IMR-90 (cell line): ENCODE results near the gene ACOT7. TPM values are rescaled to one million over a fixed set of nuclear protein-coding genes. Genes with fewer than 3 reads are reported as not detected.

Experiments
- ATAC-seq: fragments of 200-7000 bp; cut with Tn5 transposase; 2 replicates; pipeline ENCODE4 v1.9.1; 2020; ENCODE audit warnings: low read depth, mild to moderate bottlenecking, moderate library complexity
- BruUV-seq: library from RNA; stranded (reverse); fragments of 400-500 nt; replicated peaks from 2 replicates; lab custom pipeline; 2021; lab: Mats Ljungman, UMichigan
- CTCF ChIA-PET: fragments of 300-600 bp; formaldehyde crosslinking; extraction: SDS; loops from one replicate; lab custom pipeline; 2021; ENCODE audit warnings: antibody characterized with exemption; lab: Yijun Ruan, JAX
- POLR2A ChIA-PET: fragments of 300-600 bp; sonication (Branson Sonifier 250); formaldehyde crosslinking; loops from one replicate; lab custom pipeline; 2022; ENCODE audit warnings: antibody characterized with exemption; ENCODE audit not compliant: unreplicated experiment; lab: Charles Lee
- DNase-seq: peaks from one replicate; pipeline ENCODE4 v3.0.0; 2013
- H2AFZ ChIP-seq: replicated peaks from 2 replicates; pipeline ENCODE3; 2013; ENCODE audit warnings: low read length, mild to moderate bottlenecking; ENCODE audit not compliant: poor library complexity
- H2AK5ac ChIP-seq: 2 replicates; pipeline ENCODE4 v1.6.1; 2013; ENCODE audit warnings: low read depth, low read length, inconsistent platforms
- H2AK9ac ChIP-seq: replicated peaks from 2 replicates; pipeline ENCODE3; 2013; ENCODE audit warnings: mild to moderate bottlenecking, low read depth, low read length, moderate library complexity; ENCODE audit not compliant: poor library complexity
- H2BK120ac ChIP-seq: 2 replicates; pipeline ENCODE4 v1.6.1; 2013; ENCODE audit warnings: low read depth, low read length, inconsistent platforms
- H2BK15ac ChIP-seq: 3 replicates; pipeline ENCODE4 v1.6.1; 2013; ENCODE audit warnings: low read depth, low read length, inconsistent platforms
- H2BK20ac ChIP-seq: 2 replicates; pipeline ENCODE4 v1.6.1; 2013; ENCODE audit warnings: low read depth, mild to moderate bottlenecking, inconsistent platforms, low read length, moderate library complexity
- H2BK5ac ChIP-seq: 2 replicates; pipeline ENCODE4 v1.6.1; 2013; ENCODE audit warnings: mild to moderate bottlenecking, low read depth, low read length, inconsistent platforms; ENCODE audit not compliant: poor library complexity, severe bottlenecking
- H3K14ac ChIP-seq: replicated peaks from 2 replicates; pipeline ENCODE4 v1.6.1; 2013; ENCODE audit warnings: low read depth, low read length, inconsistent platforms
- H3K18ac ChIP-seq: 2 replicates; pipeline ENCODE4 v1.6.1; 2013; ENCODE audit warnings: low read depth, low read length, control low read depth
- H3K23ac ChIP-seq: 2 replicates; pipeline ENCODE4 v1.6.1; 2013; ENCODE audit warnings: low read depth, low read length, inconsistent platforms
- H3K27ac ChIP-seq: 2 replicates; pipeline ENCODE4 v1.5.1; 2013; ENCODE audit warnings: mild to moderate bottlenecking, control low read depth, low read length; ENCODE audit not compliant: insufficient read depth
- H3K27me3 ChIP-seq: 2 replicates; pipeline ENCODE4 v1.6.1; 2013; ENCODE audit warnings: low read length; ENCODE audit not compliant: control insufficient read depth, insufficient read depth
- H3K36me3 ChIP-seq: 2 replicates; pipeline ENCODE4 v1.6.1; 2013; ENCODE audit warnings: low read length, mixed read lengths; ENCODE audit not compliant: control insufficient read depth, insufficient read depth
- H3K4ac ChIP-seq: 2 replicates; pipeline ENCODE4 v1.6.1; 2013; ENCODE audit warnings: low read depth, low read length, inconsistent platforms
- H3K4me1 ChIP-seq: 2 replicates; pipeline ENCODE4 v1.6.1; 2013; ENCODE audit warnings: low read length, mixed read lengths; ENCODE audit not compliant: control insufficient read depth, insufficient read depth
- H3K4me2 ChIP-seq: 2 replicates; pipeline ENCODE4 v1.6.1; 2013; ENCODE audit warnings: low read depth, mild to moderate bottlenecking, control low read depth, low read length, moderate library complexity
- H3K4me3 ChIP-seq: 2 replicates; pipeline ENCODE4 v1.5.1; 2013; ENCODE audit warnings: low read depth, mild to moderate bottlenecking, control low read depth, low read length, moderate library complexity; ENCODE audit not compliant: insufficient read depth
- H3K56ac ChIP-seq: 2 replicates; pipeline ENCODE4 v1.6.1; 2013; ENCODE audit warnings: low read length, inconsistent platforms; ENCODE audit not compliant: insufficient read depth; ENCODE audit errors: extremely low read depth
- H3K79me1 ChIP-seq, 2 experiments: 2 replicates each; pipeline ENCODE4 v1.6.1; 2013; ENCODE audit warnings: low read length in 2 of 2, inconsistent platforms in 1 of 2, low read depth in 1 of 2
- H3K9ac ChIP-seq: 2 replicates; pipeline ENCODE4 v1.6.1; 2013; ENCODE audit warnings: low read depth, low read length, control low read depth
- H3K9me1 ChIP-seq: 2 replicates; pipeline ENCODE4 v1.6.1; 2013; ENCODE audit warnings: low read length, inconsistent platforms; ENCODE audit not compliant: insufficient read depth
- H3K9me3 ChIP-seq: 2 replicates; pipeline ENCODE4 v1.6.1; 2013; ENCODE audit warnings: low read length; ENCODE audit not compliant: control insufficient read depth, insufficient read depth
- H4K20me1 ChIP-seq: 2 replicates; pipeline ENCODE4 v1.6.1; 2013; ENCODE audit warnings: low read length, inconsistent platforms; ENCODE audit not compliant: insufficient read depth
- H4K5ac ChIP-seq: 2 replicates; pipeline ENCODE4 v1.6.1; 2013; ENCODE audit warnings: mild to moderate bottlenecking, low read depth, low read length, control low read depth
- H4K8ac ChIP-seq, 2 experiments: 2 replicates each; pipeline ENCODE4 v1.6.1; 2013; ENCODE audit warnings: low read depth in 2 of 2, low read length in 2 of 2, control low read depth in 1 of 2, inconsistent platforms in 1 of 2
- H4K91ac ChIP-seq: 2 replicates; pipeline ENCODE4 v1.6.1; 2013; ENCODE audit warnings: low read depth, low read length, inconsistent platforms; ENCODE audit not compliant: insufficient read depth
- BHLHE40 ChIP-seq: fragments of 150-350 bp; IDR thresholded peaks from 2 replicates; pipeline ENCODE4 v1.6.1; 2016; ENCODE audit warnings: mild to moderate bottlenecking, low read depth, low read length
- CEBPB ChIP-seq: IDR thresholded peaks from 2 replicates; pipeline ENCODE4 v1.6.1; 2012; ENCODE audit warnings: low read depth, low read length, improper control_type of control experiment
- CHD1 ChIP-seq: IDR thresholded peaks from 2 replicates; pipeline ENCODE4 v1.6.1; 2012; ENCODE audit warnings: low read depth, low read length, improper control_type of control experiment
- CTCF ChIP-seq: conservative IDR thresholded peaks from 2 replicates; pipeline ENCODE4 v1.5.1; 2012; ENCODE audit warnings: mild to moderate bottlenecking, low read depth, low read length, improper control_type of control experiment
- ELK1 ChIP-seq: fragments of 150-350 bp; IDR thresholded peaks from 2 replicates; pipeline ENCODE4 v1.6.1; 2016; ENCODE audit warnings: low read depth, mild to moderate bottlenecking, low read length, moderate library complexity, borderline replicate concordance
- FOS ChIP-seq: fragments of 150-350 bp; IDR thresholded peaks from 2 replicates; pipeline ENCODE4 v1.6.1; 2016; ENCODE audit warnings: low read depth, low read length
- MAFK ChIP-seq: IDR thresholded peaks from 2 replicates; pipeline ENCODE4 v1.6.1; 2012; ENCODE audit warnings: low read depth, low read length, improper control_type of control experiment
- MAZ ChIP-seq: IDR thresholded peaks from 2 replicates; pipeline ENCODE4 v1.6.1; 2012; ENCODE audit warnings: low read depth, mild to moderate bottlenecking, low read length, improper control_type of control experiment, moderate library complexity, borderline replicate concordance
- MXI1 ChIP-seq: IDR thresholded peaks from 2 replicates; pipeline ENCODE4 v1.6.1; 2012; ENCODE audit warnings: low read depth, mild to moderate bottlenecking, low read length, moderate library complexity, borderline replicate concordance
- NFE2L2 ChIP-seq: fragments of 150-350 bp; IDR thresholded peaks from 2 replicates; pipeline ENCODE4 v1.6.1; 2016; ENCODE audit warnings: low read depth, mild to moderate bottlenecking, low read length
- POLR2A ChIP-seq: IDR thresholded peaks from 2 replicates; pipeline ENCODE4 v1.6.1; 2012; ENCODE audit warnings: mild to moderate bottlenecking, low read depth, low read length
- RAD21 ChIP-seq: IDR thresholded peaks from 2 replicates; pipeline ENCODE4 v1.6.1; 2012; ENCODE audit warnings: low read length, improper control_type of control experiment
- RCOR1 ChIP-seq: IDR thresholded peaks from 2 replicates; pipeline ENCODE4 v1.6.1; 2012; ENCODE audit warnings: mild to moderate bottlenecking, low read length, improper control_type of control experiment; ENCODE audit not compliant: insufficient replicate concordance
- RFX5 ChIP-seq: IDR thresholded peaks from 2 replicates; pipeline ENCODE4 v1.8.0; 2012; ENCODE audit warnings: low read depth, mild to moderate bottlenecking, low read length, moderate library complexity
- SMC3 ChIP-seq: fragments of 150-350 bp; IDR thresholded peaks from 2 replicates; pipeline ENCODE4 v1.6.1; 2016; ENCODE audit warnings: low read depth, mild to moderate bottlenecking, antibody characterized with exemption, low read length, moderate library complexity
- USF2 ChIP-seq: fragments of 150-350 bp; IDR thresholded peaks from 2 replicates; pipeline ENCODE4 v1.6.1; 2017; ENCODE audit warnings: mild to moderate bottlenecking, antibody characterized with exemption, low read length, low read depth
- whole genome bisulfite sequencing, 2 experiments: methylation state at CpG; one replicate each; pipeline versions ENCODE4 v1.1.5 to v1.1.7; 2013; ENCODE audit warnings: missing lambda C conversion rate in 2 of 2; ENCODE audit not compliant: insufficient read length in 1 of 2; ENCODE audit errors: extremely low coverage in 2 of 2; 5-methylcytosine and 5-hydroxymethylcytosine counted together
- dilution Hi-C: fragments of 300-500 bp; cut with HindIII; formaldehyde crosslinking; loops from one replicate; pipeline ENCODE4 v1.14.3; 2018; ENCODE audit warnings: low sequenced_read_pairs; ENCODE audit not compliant: unreplicated experiment
- in situ Hi-C: fragments of 300-500 bp; cut with MboI; formaldehyde crosslinking; loops from 3 replicates; pipeline ENCODE4 v1.14.3; 2019; ENCODE audit warnings: low sequenced_read_pairs, inconsistent platforms, mixed read lengths
- intact Hi-C: fragments of 100-400 bp; cut with micrococcal nuclease; formaldehyde crosslinking; loops from 2 replicates; pipeline ENCODE4 v1.10.0; 2022
- polyA plus RNA-seq, 3 experiments: library from polyadenylated mRNA; depleted of rRNA; stranded (reverse); fragments of >200 nt; gene quantifications; 2 replicates each; pipeline ENCODE4 v1.2.3, GENCODE V29; 2012; ENCODE audit warnings: low replicate concordance in 1 of 3
- total RNA-seq: library from RNA; depleted of rRNA; stranded (reverse); fragments of >200 nt; gene quantifications from 2 replicates; pipeline ENCODE4 v1.2.3, GENCODE V29; 2012

Gene ACOT7
- total and polyA plus RNA-seq, 2 of the 4 experiments (the other 2 are of a cell fraction), result 51.6 to 242 TPM

GRCh38 chr1:6269720-6270400 lies 123.7 kb downstream of the ACOT7 start:
- ATAC-seq, result peak; percentile 48; the same call in 1 of the 2 replicates
- POLR2A ChIA-PET, result no interaction called here
- BruUV-seq, result no TSS peak

More at GRCh38 chr1:6269720-6270400, 123.7 kb downstream of the ACOT7 start:
- Histone ChIP-seq H3K4ac (0 out of 2 replicates have a peak overlapping the region, but pooled peaks have one; percentile 1), H3K9ac (no peak overlapping the region), H3K79me1 (peaks cover 0 to 17% of the 10 kb centered on the region in 2 experiments; a peak in 1 of 4 replicates), H3K56ac (no peak overlapping the region), H3K9me1 (peaks cover 7% of the 10 kb centered on the region; the same call in 1 of the 2 replicates), H3K4me1 (peaks cover 15% of the 10 kb centered on the region), H2AFZ (peak overlapping the region; percentile 46), H3K14ac (no peak overlapping the region), H2AK5ac (no peak overlapping the region), H2AK9ac (no peak overlapping the region), H3K27ac (no peak overlapping the region), H4K8ac (no peak overlapping the region), H3K9me3 (no peaks in the 10 kb centered on the region), H3K4me2 (no peak overlapping the region), H4K91ac (no peak overlapping the region), H3K36me3 (no peaks in the 10 kb centered on the region), H2BK20ac (no peak overlapping the region), H2BK120ac (no peak overlapping the region), H3K4me3 (no peak overlapping the region), H4K5ac (no peak overlapping the region), H4K20me1 (peaks cover 8% of the 10 kb centered on the region), H2BK5ac (no peak overlapping the region), H3K18ac (no peak overlapping the region), H3K23ac (no peak overlapping the region), H2BK15ac (no peak overlapping the region), H3K27me3 (no peaks in the 10 kb centered on the region)
- no peak for DNase-seq
- TF ChIP-seq NFE2L2, result no peak
- TF ChIP-seq FOS, result no peak
- no peak for TF ChIP-seq MAFK
- TF ChIP-seq CTCF, result no peak
- no peak for TF ChIP-seq BHLHE40
- TF ChIP-seq CHD1, result no peak
- TF ChIP-seq MXI1, result no peak
- TF ChIP-seq MAZ, result no peak
- no peak for TF ChIP-seq RCOR1
- no peak for TF ChIP-seq SMC3
- no peak for TF ChIP-seq POLR2A
- TF ChIP-seq CEBPB, result no peak
- TF ChIP-seq RFX5, result no peak
- TF ChIP-seq ELK1, result no peak
- TF ChIP-seq RAD21, result no peak
- TF ChIP-seq USF2, result no peak
- 30% methylated on average over 2 of the region's 22 CpGs; no CpG with 5 or more reads in 1 of the 2 experiments for WGBS, 2 experiments
- in situ Hi-C loops (no loop called here), intact Hi-C loops (no loop called here), dilution Hi-C loops (no loop called here)
- CTCF ChIA-PET, result no interaction called here
